GM18511 (cell line): ENCODE measurements around the gene IFT25.

ENCODE experiments used
- ATAC-seq: cut with Tn5 transposase; IDR thresholded peaks from one replicate; pipeline ENCODE4 v1.9.1; 2021; ENCODE audit warnings: mild to moderate bottlenecking, moderate library complexity; ENCODE audit not compliant: unreplicated experiment

Gene IFT25

GRCh38 chr1:53957194-53957818 lies 11.8 kb upstream of the IFT25 start:
- no peak for ATAC-seq

GRCh38 chr1:53956308-53957168 lies 11.0 kb upstream of the IFT25 start:
- ATAC-seq: no peak

GRCh38 chr1:53954128-53954527 lies 8.6 kb upstream of the IFT25 start:
- ATAC-seq: no peak

GRCh38 chr1:53951697-53952096 lies 6.2 kb upstream of the IFT25 start:
- no peak for ATAC-seq

- no peak for ATAC-seq
Observed at GRCh38 chr1:53949023-53949990, 3.8 kb upstream of the IFT25 start.

- no peak for ATAC-seq
Observed at GRCh38 chr1:53948291-53948690, 2.8 kb upstream of the IFT25 start.

GRCh38 chr1:53947172-53947907 lies 1.8 kb upstream of the IFT25 start:
- no peak for ATAC-seq

GRCh38 chr1:53946252-53947171 lies 1.0 kb upstream of the IFT25 start, which contains the start of gene LRRC42:
Gene LRRC42, plus strand, starts transcription at chr1:53946350. Its CDS starts 5,650 bp downstream, at chr1:53952000.
- peak; percentile 75 for ATAC-seq

- no peak for ATAC-seq
Observed at GRCh38 chr1:53945183-53945432, 391 bp downstream of the IFT25 start.

- ATAC-seq: no peak
Observed at GRCh38 chr1:53944469-53945182, 873 bp downstream of the IFT25 start.

- ATAC-seq: no peak
Observed at GRCh38 chr1:53943490-53944043, 1.9 kb downstream of the IFT25 start.

- ATAC-seq: no peak
Observed at GRCh38 chr1:53943090-53943489, 2.4 kb downstream of the IFT25 start.

GRCh38 chr1:53942127-53942957 lies 3.2 kb downstream of the IFT25 start:
- ATAC-seq: no peak

GRCh38 chr1:53938136-53938830 lies 7.2 kb downstream of the IFT25 start:
- no peak for ATAC-seq

- ATAC-seq: no peak
Observed at GRCh38 chr1:53936430-53936829, 9.1 kb downstream of the IFT25 start.

GRCh38 chr1:53934170-53934765 lies 11.2 kb downstream of the IFT25 start:
- ATAC-seq: no peak

GRCh38 chr1:53931523-53931922 lies 14.0 kb downstream of the IFT25 start:
- no peak for ATAC-seq
